Measurements from ENCODE around the gene BEAN1.
"Not testable (repeated sequence)": the region's sequence is repeated elsewhere in the genome, so short reads cannot be mapped to it uniquely, and the experiment has no call there.

Gene BEAN1

GRCh38 chr16:66442502-66443268, 15.6 kb downstream of the BEAN1 start:
- DNase-seq: no peak

GRCh38 chr16:66443269-66443652, 16.2 kb downstream of the BEAN1 start:
- no peak for DNase-seq

GRCh38 chr16:66444049-66444481, 17.0 kb downstream of the BEAN1 start:
- no peak for DNase-seq

- DNase-seq: no peak
These were observed 19.6 kb downstream of the BEAN1 start for GRCh38 chr16:66446737-66447136.

GRCh38 chr16:66447491-66447890, 20.4 kb downstream of the BEAN1 start:
- no peak for DNase-seq

- no peak for DNase-seq
These were observed 24.5 kb downstream of the BEAN1 start for GRCh38 chr16:66451548-66451947.

GRCh38 chr16:66453230-66453629, 26.1 kb downstream of the BEAN1 start:
- not testable (repeated sequence) for DNase-seq

GRCh38 chr16:66454751-66455150, 27.7 kb downstream of the BEAN1 start:
- DNase-seq: no peak

GRCh38 chr16:66455970-66456369, 28.9 kb downstream of the BEAN1 start:
- DNase-seq: no peak

- no peak for DNase-seq
These were observed 30.8 kb downstream of the BEAN1 start for GRCh38 chr16:66457888-66458287.

- no peak for DNase-seq
These were observed 31.2 kb downstream of the BEAN1 start for GRCh38 chr16:66458292-66458691.

GRCh38 chr16:66458853-66459252, 31.8 kb downstream of the BEAN1 start:
- DNase-seq: no peak

- DNase-seq: no peak
These were observed 32.8 kb downstream of the BEAN1 start for GRCh38 chr16:66459878-66460277.

GRCh38 chr16:66460703-66461102, 33.6 kb downstream of the BEAN1 start:
- DNase-seq: no peak

- DNase-seq: no peak
These were observed 35.8 kb downstream of the BEAN1 start for GRCh38 chr16:66462912-66463311.

- not testable (repeated sequence) for DNase-seq
These were observed 38.9 kb downstream of the BEAN1 start for GRCh38 chr16:66465946-66466345.

GRCh38 chr16:66466636-66467035, 39.5 kb downstream of the BEAN1 start:
- DNase-seq: not testable (repeated sequence)

GRCh38 chr16:66467611-66468010, 40.5 kb downstream of the BEAN1 start:
- no peak for DNase-seq

- no peak for DNase-seq
These were observed 41.3 kb downstream of the BEAN1 start for GRCh38 chr16:66468321-66468965.

GRCh38 chr16:66469291-66469946, 42.3 kb downstream of the BEAN1 start:
- DNase-seq: no peak

GRCh38 chr16:66469947-66470546, 43.0 kb downstream of the BEAN1 start:
- DNase-seq: no peak

GRCh38 chr16:66470556-66470955, 43.5 kb downstream of the BEAN1 start:
- no peak for DNase-seq

GRCh38 chr16:66471264-66471663, 44.2 kb downstream of the BEAN1 start:
- DNase-seq: no peak
